C4-2B (cell line): ENCODE results near the gene PTAR1.

Experiments used
- H3K27ac ChIP-seq: fragments of 450-650 bp; 2 replicates; pipeline ENCODE4 v1.5.1; 2017
- ZFX ChIP-seq: fragments of 450-650 bp; IDR thresholded peaks from 2 replicates; pipeline ENCODE4 v1.6.1; 2017
- TF ChIP-seq, protein P1 (sequence below): fragments of 450-650 bp; conservative IDR thresholded peaks from 2 replicates; pipeline ENCODE4 v1.5.1; 2017; ENCODE audit warnings: mild to moderate bottlenecking

Gene PTAR1

DNA sequence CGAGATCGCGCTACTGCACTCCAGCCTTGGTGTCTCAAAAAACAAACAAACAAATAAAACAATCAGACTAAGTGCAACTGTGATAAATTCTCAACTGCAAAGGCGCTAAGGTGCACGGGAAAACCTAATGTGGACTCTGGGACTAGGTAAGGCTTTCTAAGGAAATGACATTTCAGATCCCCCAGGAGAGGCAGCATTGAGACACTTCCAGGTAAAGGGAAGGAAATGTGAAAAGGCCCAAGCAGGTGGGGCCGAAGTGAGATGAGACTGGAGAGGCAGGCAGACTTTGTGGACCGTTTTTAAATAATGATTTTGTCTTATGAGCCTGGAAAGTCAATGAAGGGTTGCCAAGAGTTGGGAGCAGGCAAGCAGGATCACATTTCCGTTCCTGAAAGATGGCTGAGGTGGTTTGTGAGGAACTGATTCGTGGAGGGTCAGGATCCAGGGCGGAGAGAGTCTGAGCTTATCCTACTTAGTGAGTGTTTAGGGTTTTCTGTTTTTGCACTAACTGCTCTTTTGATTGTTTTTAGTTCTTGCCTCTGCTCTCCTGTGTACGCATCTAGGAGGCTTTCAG, 85.6 kb downstream of the PTAR1 start:
- no peak overlapping the region for H3K27ac ChIP-seq
- TF ChIP-seq ZFX, result no peak
- TF ChIP-seq, protein P1, sequence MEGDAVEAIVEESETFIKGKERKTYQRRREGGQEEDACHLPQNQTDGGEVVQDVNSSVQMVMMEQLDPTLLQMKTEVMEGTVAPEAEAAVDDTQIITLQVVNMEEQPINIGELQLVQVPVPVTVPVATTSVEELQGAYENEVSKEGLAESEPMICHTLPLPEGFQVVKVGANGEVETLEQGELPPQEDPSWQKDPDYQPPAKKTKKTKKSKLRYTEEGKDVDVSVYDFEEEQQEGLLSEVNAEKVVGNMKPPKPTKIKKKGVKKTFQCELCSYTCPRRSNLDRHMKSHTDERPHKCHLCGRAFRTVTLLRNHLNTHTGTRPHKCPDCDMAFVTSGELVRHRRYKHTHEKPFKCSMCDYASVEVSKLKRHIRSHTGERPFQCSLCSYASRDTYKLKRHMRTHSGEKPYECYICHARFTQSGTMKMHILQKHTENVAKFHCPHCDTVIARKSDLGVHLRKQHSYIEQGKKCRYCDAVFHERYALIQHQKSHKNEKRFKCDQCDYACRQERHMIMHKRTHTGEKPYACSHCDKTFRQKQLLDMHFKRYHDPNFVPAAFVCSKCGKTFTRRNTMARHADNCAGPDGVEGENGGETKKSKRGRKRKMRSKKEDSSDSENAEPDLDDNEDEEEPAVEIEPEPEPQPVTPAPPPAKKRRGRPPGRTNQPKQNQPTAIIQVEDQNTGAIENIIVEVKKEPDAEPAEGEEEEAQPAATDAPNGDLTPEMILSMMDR, result peak; percentile 36

DNA sequence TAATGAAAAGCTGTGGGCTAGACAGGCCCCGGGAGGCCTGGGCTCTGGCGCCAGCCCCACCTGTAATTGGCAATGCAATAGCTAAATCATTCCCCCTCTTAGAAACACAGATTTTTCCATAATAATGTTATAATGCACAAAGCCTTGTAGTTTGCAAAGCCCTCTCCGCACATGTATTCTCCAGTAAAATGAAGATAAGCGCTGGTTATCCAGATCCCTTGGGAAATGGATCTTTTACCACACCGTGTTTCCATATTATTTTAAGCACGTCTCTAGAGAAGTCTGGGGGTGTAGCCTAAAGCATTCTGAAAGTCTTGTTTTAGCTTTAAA, 86.5 kb downstream of the PTAR1 start:
- TF ChIP-seq, protein P1, result no peak
- no peak for TF ChIP-seq ZFX
- H3K27ac ChIP-seq, result peak overlapping the region; percentile 46; the same call in 1 of the 2 replicates

DNA sequence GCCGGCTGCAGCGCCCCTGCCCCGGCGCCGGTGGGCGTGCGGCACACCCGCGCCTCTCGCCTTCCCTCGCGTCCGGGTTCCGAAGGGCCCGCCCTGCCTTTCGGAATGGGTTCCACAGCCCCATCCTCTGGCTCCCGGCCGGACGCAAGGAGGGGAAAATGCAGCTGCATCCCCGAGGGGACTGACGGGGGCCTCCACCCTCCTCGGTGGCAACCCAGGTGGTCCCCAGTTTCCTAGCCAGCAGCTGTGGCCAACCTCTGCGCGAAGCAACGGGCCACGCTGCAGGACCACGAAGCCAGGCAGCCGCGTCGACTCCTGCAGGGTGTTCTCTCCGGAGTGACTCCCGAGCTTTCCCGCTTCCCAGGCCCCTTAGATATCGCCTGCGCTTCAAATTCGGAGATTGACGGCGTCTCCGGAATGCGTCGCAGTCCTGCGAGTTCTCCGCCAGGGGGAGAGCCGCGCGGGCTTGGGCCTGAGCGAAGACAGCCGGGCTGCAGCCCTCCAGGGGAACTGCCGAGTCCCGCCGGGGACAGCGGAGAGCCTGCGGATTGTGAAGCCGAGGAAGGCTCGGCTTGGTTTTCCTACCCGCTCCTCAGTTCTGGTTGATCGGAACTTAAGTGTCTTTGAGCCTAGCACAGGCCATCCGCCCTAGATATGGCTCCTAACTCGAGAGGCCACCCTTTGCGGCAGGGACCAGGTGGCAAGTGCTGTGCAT, 87.1 kb downstream of the PTAR1 start:
- TF ChIP-seq, protein P1, result peak; percentile 94
- TF ChIP-seq ZFX, result no peak
- H3K27ac ChIP-seq, result peak overlapping the region; percentile 46

DNA sequence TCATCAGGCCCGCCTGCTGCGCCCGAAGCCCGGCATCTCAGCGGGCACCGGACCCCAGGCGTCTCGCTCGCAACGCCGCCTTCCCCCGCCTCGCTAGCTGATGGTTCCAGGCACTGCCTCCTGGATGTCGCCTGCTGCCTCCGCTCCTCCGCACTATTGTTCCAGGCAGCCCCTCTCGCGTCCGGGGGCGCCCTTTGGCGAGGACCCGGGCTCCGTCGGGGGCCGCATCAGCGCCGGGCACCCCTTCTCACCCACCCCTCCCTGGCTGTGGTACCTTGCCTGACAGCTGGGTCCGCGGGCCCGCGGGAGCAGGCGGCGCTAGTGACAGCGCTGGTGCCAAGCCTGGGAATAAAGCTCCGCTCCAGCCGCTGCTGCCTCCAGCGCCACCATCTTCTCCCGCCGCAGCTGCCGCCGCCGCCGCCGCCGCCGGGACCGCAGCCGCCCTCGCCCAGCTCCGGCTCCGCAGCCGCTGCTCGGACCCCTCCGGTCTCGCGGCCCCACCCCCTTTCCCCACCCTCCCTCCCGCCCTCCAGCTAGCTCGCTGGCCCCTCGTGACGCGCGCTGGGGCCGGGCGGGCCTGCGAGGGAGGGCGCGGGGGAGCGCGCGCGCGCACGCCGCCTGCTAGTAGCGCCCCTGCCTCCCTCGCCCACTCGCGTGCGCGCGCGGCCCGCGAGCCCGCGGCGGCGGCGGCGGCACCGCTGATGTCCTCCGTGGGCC, 87.8 kb downstream of the PTAR1 start, which contains the start of gene APBA1:
TSS of gene APBA1 (minus strand) at position 493 of the 717 bp plus-strand sequence.
- H3K27ac ChIP-seq, result peak within 1 kb of the TSS; percentile 46
- no peak for TF ChIP-seq ZFX
- TF ChIP-seq, protein P1, result no peak

DNA sequence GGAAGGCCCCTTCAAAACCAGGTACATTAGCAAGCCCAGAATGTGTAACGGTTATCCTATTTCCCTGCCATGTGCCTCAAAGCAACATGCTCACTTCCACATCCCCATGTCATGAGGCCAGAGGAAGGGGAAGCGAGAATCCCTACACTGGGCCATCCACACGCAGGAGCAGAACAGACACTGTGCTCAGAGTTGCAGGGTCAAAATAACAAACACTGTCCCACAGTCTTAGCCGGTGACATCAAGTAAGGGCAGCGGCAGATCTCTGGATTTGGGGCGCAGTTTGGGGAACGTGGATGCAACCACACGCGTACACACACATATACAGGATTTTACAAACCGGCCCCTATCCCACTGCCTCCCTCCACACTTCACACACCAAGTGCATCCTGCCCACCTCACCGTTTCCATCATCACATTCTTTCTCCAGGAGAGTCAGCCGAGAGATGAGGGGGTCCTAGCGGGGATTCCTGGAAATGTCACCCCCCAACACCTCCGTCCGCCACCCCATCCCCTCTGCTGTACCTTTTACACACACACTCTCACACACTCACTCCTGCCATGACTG, 88.4 kb downstream of the PTAR1 start:
- H3K27ac ChIP-seq, result no peak overlapping the region; the same call in 1 of the 2 replicates
- TF ChIP-seq, protein P1, result no peak
- TF ChIP-seq ZFX, result no peak

DNA sequence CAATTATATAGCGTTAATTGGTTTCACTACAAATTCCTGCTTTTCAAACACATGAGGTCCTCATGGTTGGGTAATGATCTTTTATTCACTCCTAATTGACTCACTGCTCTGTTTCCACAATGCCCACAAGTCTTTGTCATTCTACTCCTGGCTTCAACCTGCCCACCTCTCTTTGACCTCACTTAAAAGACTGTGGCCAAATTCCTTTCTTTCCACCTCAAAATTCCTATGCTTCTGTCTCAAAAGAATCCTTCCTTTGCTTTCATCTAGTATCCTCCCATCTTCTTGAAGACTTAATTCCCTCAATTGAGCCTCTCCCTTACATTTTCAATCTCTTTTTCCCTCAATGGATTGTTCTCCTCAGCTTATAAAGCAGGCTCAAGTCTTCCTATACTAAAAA, 92.5 kb downstream of the PTAR1 start:
- H3K27ac ChIP-seq, result no peak overlapping the region
- no peak for TF ChIP-seq ZFX
- TF ChIP-seq, protein P1, result no peak

DNA sequence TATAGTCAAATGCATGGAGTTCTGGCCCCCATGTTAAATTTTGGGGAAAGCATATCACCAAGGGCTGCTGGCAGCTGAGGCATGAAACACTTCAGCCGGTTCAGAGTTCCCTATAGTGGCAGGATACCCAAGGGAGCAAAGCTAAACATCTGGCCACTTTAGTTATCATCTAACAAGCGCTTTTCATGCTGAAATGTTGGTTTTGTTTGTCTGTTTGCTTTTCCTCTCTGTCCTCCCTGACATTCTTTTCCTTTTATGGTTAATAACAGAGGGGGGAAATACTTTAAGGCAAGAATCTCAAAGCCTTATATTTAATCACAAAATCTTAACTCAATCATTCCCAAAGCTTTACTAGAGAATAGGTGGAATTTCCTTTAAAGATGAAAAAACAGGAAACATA, 99.5 kb downstream of the PTAR1 start:
- TF ChIP-seq, protein P1, result no peak
- no peak for TF ChIP-seq ZFX
- no peak overlapping the region for H3K27ac ChIP-seq
